Endothelial cell of umbilical vein (primary cell): ENCODE results near the gene MTG2. TPM values are rescaled to one million over a fixed set of nuclear protein-coding genes. Genes with fewer than 3 reads are reported as not detected.

Experiments used
- BruUV-seq: library from RNA; stranded (reverse); fragments of 400-500 nt; replicated peaks from 2 replicates; lab custom pipeline; 2021; lab: Mats Ljungman, UMichigan
- CTCF ChIA-PET: fragments of 300-600, 350-600 bp; sonication (Branson Sonifier 250); formaldehyde crosslinking; loops from one replicate; lab custom pipeline; 2021; ENCODE audit warnings: antibody characterized with exemption, inconsistent platforms; lab: Charles Lee
- POLR2A ChIA-PET: fragments of 300-600, 350-600 bp; sonication (Branson Sonifier 250); formaldehyde crosslinking; loops from one replicate; lab custom pipeline; 2021; ENCODE audit warnings: antibody characterized with exemption, inconsistent platforms; lab: Charles Lee
- DNase-seq: peaks from one replicate; pipeline ENCODE4 v3.0.0-alpha.2; 2011; ENCODE audit warnings: low read depth, low spot score
- FAIRE-seq: peaks from 2 replicates; lab custom pipeline; 2011; peaks lifted over from hg19 to GRCh38; lab: Jason Lieb, UNC
- H2AFZ ChIP-seq: 2 replicates; pipeline ENCODE4 v1.6.0; 2012; ENCODE audit warnings: low read depth, low read length, control low read depth, inconsistent platforms
- H3K27ac ChIP-seq: 2 replicates; pipeline ENCODE4 v1.5.1; 2011; ENCODE audit warnings: low read depth, mild to moderate bottlenecking, control low read depth, low read length, moderate library complexity; ENCODE audit not compliant: insufficient read depth
- H3K27me3 ChIP-seq, 2 experiments: 2 replicates each; pipeline versions ENCODE4 v1.6.0 to v1.6.1; 2011; ENCODE audit warnings: low read length in 2 of 2, mixed read lengths in 1 of 2; ENCODE audit not compliant: control insufficient read depth in 2 of 2, insufficient read depth in 2 of 2
- H3K36me3 ChIP-seq, 2 experiments: 2 replicates in 1 of 2; 3 replicates in 1 of 2; pipeline ENCODE4 v1.5.1; 2011; ENCODE audit warnings: low read length in 2 of 2, mild to moderate bottlenecking in 1 of 2, moderate library complexity in 1 of 2; ENCODE audit not compliant: control insufficient read depth in 2 of 2, insufficient read depth in 2 of 2; ENCODE audit errors: extremely low read depth in 1 of 2
- H3K4me1 ChIP-seq: 3 replicates; pipeline ENCODE4 v1.5.1; 2011; ENCODE audit warnings: mild to moderate bottlenecking, low read length; ENCODE audit not compliant: control insufficient read depth, insufficient read depth; ENCODE audit errors: extremely low read depth
- H3K4me2 ChIP-seq: 2 replicates; pipeline ENCODE4 v1.6.1; 2011; ENCODE audit warnings: low read length, control low read depth, mixed read lengths; ENCODE audit not compliant: insufficient read depth
- H3K4me3 ChIP-seq, 3 experiments: fragments of 200-600 bp in 1 of 3; sonication (generic), shearing (Covaris generic) in 1 of 3; replicated peaks in 1 of 3; 2 replicates each; pipeline ENCODE4 v1.5.1; 2011 to 2016; ENCODE audit warnings: control low read depth in 3 of 3, low read length in 3 of 3, mild to moderate bottlenecking in 2 of 3, inconsistent platforms in 1 of 3, low read depth in 1 of 3, moderate library complexity in 1 of 3; ENCODE audit not compliant: insufficient read depth in 1 of 3
- H3K79me2 ChIP-seq: 2 replicates; pipeline ENCODE4 v1.6.0; 2012; ENCODE audit warnings: low read length, inconsistent platforms; ENCODE audit not compliant: control insufficient read depth, insufficient read depth
- H3K9ac ChIP-seq: replicated peaks from 2 replicates; pipeline ENCODE3; 2011; ENCODE audit warnings: low read length, control low read depth; ENCODE audit not compliant: insufficient read depth; ENCODE audit errors: extremely low read depth
- H3K9me1 ChIP-seq: replicated peaks from 3 replicates; pipeline ENCODE4 v1.6.0; 2011; ENCODE audit warnings: mild to moderate bottlenecking, low read length; ENCODE audit not compliant: control insufficient read depth, insufficient read depth; ENCODE audit errors: extremely low read depth
- H3K9me3 ChIP-seq: replicated peaks from 2 replicates; pipeline ENCODE4 v1.5.1; 2012; ENCODE audit warnings: low read length, inconsistent platforms; ENCODE audit not compliant: control insufficient read depth, insufficient read depth
- H4K20me1 ChIP-seq: replicated peaks from 2 replicates; pipeline ENCODE3; 2011; ENCODE audit warnings: mild to moderate bottlenecking, low read length; ENCODE audit not compliant: control insufficient read depth, insufficient read depth; ENCODE audit errors: extremely low read depth
- CTCF ChIP-seq, 2 donors: IDR thresholded peaks; 1 replicate in 1 of 2; 2 replicates in 1 of 2; pipeline ENCODE4 v1.5.1; 2011; ENCODE audit warnings: low read length in 2 of 2, mild to moderate bottlenecking in 2 of 2, moderate library complexity in 2 of 2, control low read depth in 1 of 2, inconsistent platforms in 1 of 2, low read depth in 1 of 2; ENCODE audit not compliant: insufficient read depth in 1 of 2; ENCODE audit errors: extremely low read depth in 1 of 2
- EZH2 ChIP-seq: IDR thresholded peaks from 2 replicates; pipeline ENCODE4 v1.6.1; 2012; ENCODE audit warnings: borderline replicate concordance, low read depth, mild to moderate bottlenecking, moderate library complexity, low read length, inconsistent platforms; ENCODE audit not compliant: severe bottlenecking
- FOS ChIP-seq: IDR thresholded peaks from 2 replicates; pipeline ENCODE4 v1.6.1; 2011; ENCODE audit warnings: mild to moderate bottlenecking, low read length, moderate library complexity, borderline replicate concordance; ENCODE audit not compliant: insufficient read depth
- GATA2 ChIP-seq: IDR thresholded peaks from 2 replicates; pipeline ENCODE4 v1.7.0; 2011; ENCODE audit warnings: low read depth, mild to moderate bottlenecking, moderate library complexity, mixed read lengths, low read length; ENCODE audit not compliant: insufficient read length, insufficient read depth
- JUN ChIP-seq: IDR thresholded peaks from 2 replicates; pipeline ENCODE4 v1.6.1; 2011; ENCODE audit warnings: borderline replicate concordance, low read depth; ENCODE audit not compliant: insufficient read length, insufficient read depth
- MYC ChIP-seq: IDR thresholded peaks from one replicate; pipeline ENCODE4 v1.6.1; 2011; ENCODE audit warnings: mild to moderate bottlenecking, low read depth, low read length
- POLR2A ChIP-seq: IDR thresholded peaks from 2 replicates; pipeline ENCODE4 v1.6.1; 2012; ENCODE audit warnings: low read depth, mild to moderate bottlenecking, control low read depth, low read length
- POLR2AphosphoS5 ChIP-seq: IDR thresholded peaks from 2 replicates; pipeline ENCODE4 v1.6.1; 2012; ENCODE audit warnings: low read depth, mild to moderate bottlenecking, control low read depth, low read length, moderate library complexity; ENCODE audit not compliant: insufficient read depth
- dilution Hi-C: fragments of 300-500 bp; cut with MboI; formaldehyde crosslinking; loops from one replicate; pipeline ENCODE4 v1.15.0; 2019; ENCODE audit warnings: low sequenced_read_pairs; ENCODE audit not compliant: extremely low pct_ligation_motif_present
- intact Hi-C: fragments of 100-400 bp; cut with micrococcal nuclease; formaldehyde crosslinking; loops from one replicate; pipeline ENCODE4 v1.10.0; 2022
- polyA plus RNA-seq, 4 experiments: library from polyadenylated mRNA; depleted of rRNA in 3 of 4; stranded (reverse) in 3 of 4; unstranded in 1 of 4; fragments of >200 nt; gene quantifications; 2 replicates each; pipeline versions ENCODE4 v1.2.1 to v1.2.3, GENCODE V29; 2011 to 2012; ENCODE audit warnings: missing spikeins in 1 of 4
- total RNA-seq: library from RNA; stranded (reverse); gene quantifications from 2 replicates; pipeline ENCODE4 v1.2.3, GENCODE V29; 2021
- TF ChIP-seq, protein P1 (sequence below): IDR thresholded peaks from 2 replicates; pipeline ENCODE4 v1.6.1; 2011; ENCODE audit not compliant: insufficient read depth, insufficient read length

MTG2 gene
- total and polyA plus RNA-seq, 2 donors (not counting 3 experiments of a cell fraction or from before 2014, with no cell fraction given): 19.9 to 31.6 TPM

DNA sequence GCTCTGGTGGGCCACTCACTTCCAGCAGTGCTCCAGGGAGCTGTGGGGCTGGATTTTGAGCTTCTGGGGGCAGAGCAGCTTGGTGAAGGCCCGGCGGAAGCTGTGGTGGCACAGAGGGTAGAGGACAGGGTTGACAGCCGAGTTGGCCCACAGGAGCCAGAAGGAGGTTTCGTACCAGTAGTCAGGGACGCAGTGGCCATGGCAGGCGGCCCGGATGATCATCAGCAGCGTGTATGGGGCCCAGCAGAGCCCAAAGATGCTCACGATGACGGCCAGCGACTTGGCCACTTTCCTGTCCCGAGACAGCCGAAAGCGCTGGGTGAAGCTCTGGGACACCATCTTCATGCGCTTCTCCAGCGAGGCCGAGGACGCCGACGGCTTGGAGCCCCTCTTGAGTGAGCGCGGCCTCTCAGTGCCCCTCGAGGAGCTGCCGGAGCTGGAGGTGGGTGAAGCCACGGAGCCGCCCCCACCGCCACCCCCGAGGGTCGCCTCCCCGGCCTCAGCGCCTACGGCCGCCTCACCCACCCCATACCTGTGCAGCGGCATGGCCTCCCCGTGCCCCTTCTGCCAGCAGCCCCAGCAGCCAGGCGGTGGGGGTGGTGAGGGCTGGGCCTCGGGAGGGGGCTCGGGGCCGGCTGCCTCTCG lies 33.3 kb downstream of the MTG2 start:
- CTCF ChIA-PET: no interaction called here
- TF ChIP-seq POLR2AphosphoS5 (no peak), FOS (no peak)
- H3K4me2 ChIP-seq: no peak overlapping the region
- POLR2A ChIA-PET: no interaction called here
- no peak overlapping the region for H3K4me3 ChIP-seq
- H3K27me3 ChIP-seq: peaks cover 25 to 28% of the 10 kb centered on the region in 2 experiments
- H4K20me1 ChIP-seq: no peaks in the 10 kb centered on the region
- dilution Hi-C loops: no loop called here
- no peaks in the 10 kb centered on the region for H3K9me1 ChIP-seq
- H3K9me3 ChIP-seq: no peaks in the 10 kb centered on the region
- no peaks in the 10 kb centered on the region for H3K36me3 ChIP-seq
- no peaks in the 10 kb centered on the region for H3K79me2 ChIP-seq
- intact Hi-C loops: no loop called here
- no peak overlapping the region for H2AFZ ChIP-seq
- H3K4me1 ChIP-seq: peaks cover 3% of the 10 kb centered on the region
- no TSS peak for BruUV-seq
- H3K9ac ChIP-seq: no peak overlapping the region
- FAIRE-seq: no peak
- no peak for DNase-seq
- H3K27ac ChIP-seq: no peak overlapping the region

GRCh38 chr20:62216636-62217566 lies 34.1 kb downstream of the MTG2 start:
- peaks cover 31 to 35% of the 10 kb centered on the region in 2 experiments for H3K27me3 ChIP-seq
- POLR2A ChIA-PET: no interaction called here
- H3K9ac ChIP-seq: no peak overlapping the region
- H3K4me2 ChIP-seq: no peak overlapping the region
- no peaks in the 10 kb centered on the region for H4K20me1 ChIP-seq
- intact Hi-C loops (no loop called here), dilution Hi-C loops (no loop called here)
- BruUV-seq: no TSS peak
- H3K9me3 ChIP-seq: no peaks in the 10 kb centered on the region
- TF ChIP-seq JUN (no peak), EZH2 (no peak), POLR2AphosphoS5 (no peak), POLR2A (no peak), MYC (no peak), CTCF (IDR thresholded peaks at IDR 0.05; ENCODE audit: extremely low read depth in 1 of 2, insufficient read depth in 1 of 2, low read depth in 1 of 2, low read length in 2 of 2) (no peak), GATA2 (no peak), FOS (no peak)
- TF ChIP-seq, protein P1, sequence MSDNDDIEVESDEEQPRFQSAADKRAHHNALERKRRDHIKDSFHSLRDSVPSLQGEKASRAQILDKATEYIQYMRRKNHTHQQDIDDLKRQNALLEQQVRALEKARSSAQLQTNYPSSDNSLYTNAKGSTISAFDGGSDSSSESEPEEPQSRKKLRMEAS: no peak
- CTCF ChIA-PET: no interaction called here
- no peaks in the 10 kb centered on the region for H3K9me1 ChIP-seq
- peaks cover 3% of the 10 kb centered on the region for H3K4me1 ChIP-seq
- H3K36me3 ChIP-seq: no peaks in the 10 kb centered on the region
- H3K27ac ChIP-seq: no peak overlapping the region
- H3K4me3 ChIP-seq: no peak overlapping the region
- DNase-seq (no peak), FAIRE-seq (no peak)
- H3K79me2 ChIP-seq: no peaks in the 10 kb centered on the region
- H2AFZ ChIP-seq: no peak overlapping the region
